Epithelial cell of prostate (primary cell): ENCODE results near the gene FKBP9.
"Not testable (repeated sequence)": the region's sequence is repeated elsewhere in the genome, so short reads cannot be mapped to it uniquely, and the experiment has no call there.

ENCODE experiments used
- DNase-seq: peaks from one replicate; pipeline ENCODE4 v3.0.0-alpha.2; 2011; ENCODE audit warnings: low read depth, low spot score
- H3K27ac ChIP-seq: fragments of 450-650 bp; 2 replicates; pipeline ENCODE4 v1.5.1; 2017; ENCODE audit warnings: mild to moderate bottlenecking

The FKBP9 gene

GRCh38 chr7:32957326-32958045 is at the start of gene FKBP9:
FKBP9 (plus strand) TSS chr7:32957440; CDS start chr7:32957574, 134 bp downstream.
- H3K27ac ChIP-seq: peak within 1 kb of the TSS; percentile 92
- no peak for DNase-seq

GRCh38 chr7:32910195-32910594 is 47.0 kb upstream of the FKBP9 start:
- H3K27ac ChIP-seq: no peak overlapping the region
- no peak for DNase-seq

- DNase-seq: no peak
- H3K27ac ChIP-seq: no peak overlapping the region
Measured at GRCh38 chr7:32914184-32914583, 43.1 kb upstream of the FKBP9 start.

- no peak overlapping the region for H3K27ac ChIP-seq
- no peak for DNase-seq
Measured at GRCh38 chr7:32915041-32915536, 42.2 kb upstream of the FKBP9 start.

GRCh38 chr7:32916006-32916405 is 41.2 kb upstream of the FKBP9 start:
- no peak for DNase-seq
- H3K27ac ChIP-seq: no peak overlapping the region

GRCh38 chr7:32916994-32917393 is 40.2 kb upstream of the FKBP9 start:
- not testable (repeated sequence) for H3K27ac ChIP-seq, DNase-seq

GRCh38 chr7:32921896-32922295 is 35.3 kb upstream of the FKBP9 start:
- H3K27ac ChIP-seq: no peak overlapping the region
- no peak for DNase-seq

GRCh38 chr7:32928785-32929298 is 28.4 kb upstream of the FKBP9 start:
- H3K27ac ChIP-seq: no peak overlapping the region

GRCh38 chr7:32929430-32930143 is 27.7 kb upstream of the FKBP9 start:
- DNase-seq: no peak
- H3K27ac ChIP-seq: no peak overlapping the region

More at GRCh38 chr7:32928785-32929298, 28.4 kb upstream of the FKBP9 start:
- DNase-seq: no peak

GRCh38 chr7:32930378-32930777 is 26.9 kb upstream of the FKBP9 start:
- H3K27ac ChIP-seq: no peak overlapping the region
- no peak for DNase-seq

- no peak overlapping the region for H3K27ac ChIP-seq
- no peak for DNase-seq
Measured at GRCh38 chr7:32935558-32935957, 21.7 kb upstream of the FKBP9 start.

GRCh38 chr7:32936689-32937088 is 20.6 kb upstream of the FKBP9 start:
- DNase-seq: no peak
- H3K27ac ChIP-seq: no peak overlapping the region

- no peak overlapping the region for H3K27ac ChIP-seq
- no peak for DNase-seq
Measured at GRCh38 chr7:32937344-32938174, 19.7 kb upstream of the FKBP9 start.

GRCh38 chr7:32941181-32941580 is 16.1 kb upstream of the FKBP9 start:
- peak overlapping the region; percentile 81 for H3K27ac ChIP-seq
- no peak for DNase-seq

GRCh38 chr7:32941681-32942414 is 15.4 kb upstream of the FKBP9 start:
- no peak for DNase-seq
- H3K27ac ChIP-seq: peak overlapping the region; percentile 81

GRCh38 chr7:32942415-32943251 is 14.6 kb upstream of the FKBP9 start:
- DNase-seq: no peak
- H3K27ac ChIP-seq: peak overlapping the region; percentile 81

GRCh38 chr7:32943252-32944030 is 13.8 kb upstream of the FKBP9 start:
- H3K27ac ChIP-seq: peak overlapping the region; percentile 81
- DNase-seq: no peak

GRCh38 chr7:32947420-32947983 is 9.7 kb upstream of the FKBP9 start:
- DNase-seq: no peak
- no peak overlapping the region for H3K27ac ChIP-seq
